ENCODE results near the gene ELOVL2.

Gene ELOVL2

DNA sequence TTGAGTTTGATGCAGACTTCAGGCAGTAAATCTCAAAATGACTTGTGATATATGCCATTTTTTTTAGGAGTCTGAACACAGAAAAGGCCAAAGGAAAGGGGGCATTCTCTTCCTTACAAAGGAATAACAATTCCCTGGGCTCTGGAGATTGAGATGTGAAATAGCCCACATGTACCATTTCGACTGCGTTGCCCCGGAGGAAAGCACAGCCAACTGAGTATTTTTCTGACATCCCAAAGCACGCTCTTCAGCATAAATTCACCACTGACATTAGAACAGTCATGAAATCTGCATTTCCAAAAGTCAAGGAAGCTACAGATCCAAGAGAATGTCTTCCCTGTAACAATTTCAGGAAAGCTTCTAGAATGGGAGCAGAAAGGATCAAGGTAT is 7.8 kb downstream of the ELOVL2 start:
- TF ChIP-seq, protein P1, sequence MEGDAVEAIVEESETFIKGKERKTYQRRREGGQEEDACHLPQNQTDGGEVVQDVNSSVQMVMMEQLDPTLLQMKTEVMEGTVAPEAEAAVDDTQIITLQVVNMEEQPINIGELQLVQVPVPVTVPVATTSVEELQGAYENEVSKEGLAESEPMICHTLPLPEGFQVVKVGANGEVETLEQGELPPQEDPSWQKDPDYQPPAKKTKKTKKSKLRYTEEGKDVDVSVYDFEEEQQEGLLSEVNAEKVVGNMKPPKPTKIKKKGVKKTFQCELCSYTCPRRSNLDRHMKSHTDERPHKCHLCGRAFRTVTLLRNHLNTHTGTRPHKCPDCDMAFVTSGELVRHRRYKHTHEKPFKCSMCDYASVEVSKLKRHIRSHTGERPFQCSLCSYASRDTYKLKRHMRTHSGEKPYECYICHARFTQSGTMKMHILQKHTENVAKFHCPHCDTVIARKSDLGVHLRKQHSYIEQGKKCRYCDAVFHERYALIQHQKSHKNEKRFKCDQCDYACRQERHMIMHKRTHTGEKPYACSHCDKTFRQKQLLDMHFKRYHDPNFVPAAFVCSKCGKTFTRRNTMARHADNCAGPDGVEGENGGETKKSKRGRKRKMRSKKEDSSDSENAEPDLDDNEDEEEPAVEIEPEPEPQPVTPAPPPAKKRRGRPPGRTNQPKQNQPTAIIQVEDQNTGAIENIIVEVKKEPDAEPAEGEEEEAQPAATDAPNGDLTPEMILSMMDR (IDR thresholded peaks at IDR 0.05; ENCODE audit: extremely low read depth, insufficient read depth, missing control alignments) = no peak
- DNase-seq (ENCODE audit: low spot score) = no peak
- in situ Hi-C loops (cut with MboI; ENCODE audit: low pct_unique_long_range_greater_than_20kb, low sequenced_read_pairs, unreplicated experiment) = no loop called here

DNA sequence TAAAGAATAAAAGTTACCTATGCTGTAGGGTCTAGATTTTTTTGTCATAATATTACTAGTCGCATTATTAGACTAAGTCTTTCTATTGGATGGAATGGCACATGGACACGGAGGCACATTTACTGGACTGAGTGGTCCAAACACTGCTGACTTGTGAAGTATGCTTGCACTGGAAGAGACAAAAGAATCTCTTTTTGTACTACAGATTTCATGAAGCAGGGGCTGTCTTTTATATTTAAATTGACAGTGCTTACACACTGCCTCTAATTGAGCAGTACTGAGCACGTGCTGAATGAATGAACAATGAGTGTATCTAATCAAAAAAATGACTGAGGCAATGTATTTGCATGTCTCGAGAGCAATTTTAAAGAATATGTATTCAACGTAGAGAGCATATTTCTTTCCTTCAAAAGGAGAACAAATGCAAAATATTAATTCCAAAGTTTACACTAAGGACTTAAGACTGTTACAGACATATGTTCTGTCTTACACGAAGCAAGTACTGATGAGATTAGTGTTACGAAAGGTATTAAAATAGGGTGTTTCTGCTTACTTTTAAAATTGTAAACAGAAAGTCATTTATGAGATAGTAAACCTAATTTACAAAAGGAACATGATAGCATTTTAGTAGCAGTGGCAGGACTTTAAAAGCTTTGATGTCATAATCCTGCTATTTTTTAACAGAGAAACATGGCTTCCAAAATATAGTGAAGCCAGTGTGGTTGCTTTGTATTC is 8.3 kb downstream of the ELOVL2 start:
- in situ Hi-C loops (cut with MboI; ENCODE audit: low pct_unique_long_range_greater_than_20kb, low sequenced_read_pairs, unreplicated experiment) = no loop called here
- no peak for DNase-seq (ENCODE audit: low spot score)
- TF ChIP-seq, protein P1 (IDR thresholded peaks at IDR 0.05; ENCODE audit: extremely low read depth, insufficient read depth, missing control alignments) = no peak

DNA sequence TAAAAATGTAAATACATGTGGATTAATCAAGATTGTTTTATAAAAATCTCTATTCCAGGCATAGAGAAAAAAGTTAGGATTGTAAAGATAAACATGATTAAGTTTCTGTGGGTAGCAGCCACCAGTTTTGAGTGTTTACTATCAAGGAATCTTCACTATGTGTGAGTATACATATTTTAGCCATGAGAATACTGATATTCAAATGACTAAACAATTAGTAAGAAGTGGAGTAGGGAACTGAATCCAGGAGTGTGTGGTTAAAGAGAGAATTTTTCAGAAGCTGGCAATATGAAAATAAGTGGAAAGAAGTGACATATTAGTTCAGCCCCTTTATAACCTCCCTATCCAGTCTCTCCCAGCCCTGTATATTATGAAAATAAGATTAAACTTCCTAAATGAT is 10.3 kb downstream of the ELOVL2 start:
- DNase-seq (ENCODE audit: low spot score) = no peak
- TF ChIP-seq, protein P1 (IDR thresholded peaks at IDR 0.05; ENCODE audit: extremely low read depth, insufficient read depth, missing control alignments) = no peak
- in situ Hi-C loops (cut with MboI; ENCODE audit: low pct_unique_long_range_greater_than_20kb, low sequenced_read_pairs, unreplicated experiment) = no loop called here

DNA sequence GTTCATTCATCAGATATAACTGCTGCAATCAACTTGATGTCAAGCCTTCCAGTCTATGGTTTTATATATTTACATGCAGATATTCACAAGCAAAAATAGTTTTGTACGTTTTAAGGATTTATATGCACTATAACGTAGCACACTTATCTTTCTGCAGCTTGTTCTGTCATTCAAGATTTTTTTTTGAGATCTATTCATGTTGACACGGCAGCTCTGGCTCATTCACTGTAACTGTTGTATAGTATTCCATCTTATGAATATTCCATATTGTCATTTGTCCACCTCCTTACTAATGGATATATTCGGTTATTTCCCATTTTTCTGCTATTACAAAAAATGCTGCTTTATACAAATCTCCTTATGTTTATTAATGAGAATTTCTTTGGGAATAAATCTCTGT is 13.2 kb downstream of the ELOVL2 start:
- in situ Hi-C loops (cut with MboI; ENCODE audit: low pct_unique_long_range_greater_than_20kb, low sequenced_read_pairs, unreplicated experiment) = no loop called here
- no peak for DNase-seq (ENCODE audit: low spot score)
- TF ChIP-seq, protein P1 (IDR thresholded peaks at IDR 0.05; ENCODE audit: extremely low read depth, insufficient read depth, missing control alignments) = no peak

DNA sequence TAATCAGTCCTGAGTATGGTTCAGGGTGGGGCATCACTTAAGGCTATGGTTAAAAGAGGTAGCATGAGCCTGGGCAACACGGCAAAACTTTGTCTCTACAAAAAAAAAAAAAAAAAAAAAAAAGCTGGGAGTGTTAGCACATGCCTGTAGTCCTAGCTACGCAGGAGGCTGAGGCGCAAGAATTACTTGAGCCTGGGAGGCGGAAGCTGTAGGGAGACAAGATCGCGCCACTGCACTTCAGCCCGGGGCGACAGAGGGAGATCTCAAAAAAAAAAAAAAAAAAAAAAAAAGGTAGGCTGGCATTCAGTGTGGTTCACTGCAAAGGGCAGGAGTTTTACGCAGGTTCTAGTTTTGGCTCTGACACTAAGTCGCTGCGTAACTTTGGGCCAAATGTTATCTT is 15.1 kb downstream of the ELOVL2 start:
- in situ Hi-C loops (cut with MboI; ENCODE audit: low pct_unique_long_range_greater_than_20kb, low sequenced_read_pairs, unreplicated experiment) = no loop called here
- TF ChIP-seq, protein P1 (IDR thresholded peaks at IDR 0.05; ENCODE audit: extremely low read depth, insufficient read depth, missing control alignments) = no peak

DNA sequence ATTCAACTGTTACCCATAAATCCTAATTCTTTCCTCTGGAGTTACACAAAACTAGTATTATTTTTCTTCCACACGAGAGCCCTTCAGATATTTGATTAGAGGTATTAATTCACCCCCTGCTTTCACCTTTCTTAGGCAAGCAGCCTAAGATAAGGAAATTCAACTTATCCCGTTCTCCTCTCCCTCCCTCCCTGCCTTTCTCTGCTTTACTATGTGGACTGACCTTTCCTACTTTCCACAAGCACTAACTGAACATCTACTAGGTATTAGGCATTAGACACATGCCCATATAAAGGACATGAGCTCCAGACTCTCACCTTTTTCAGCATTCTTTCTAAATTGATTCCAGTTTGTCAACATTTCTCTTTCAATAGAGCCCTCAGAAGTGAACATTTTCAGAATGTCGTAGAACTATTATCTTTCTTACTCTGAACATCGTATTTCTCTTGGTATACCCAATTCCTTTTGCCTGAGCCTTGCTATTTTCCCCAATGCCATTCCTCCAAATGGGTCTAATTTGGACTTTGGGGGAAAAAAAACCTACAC is 16.5 kb downstream of the ELOVL2 start:
- in situ Hi-C loops (cut with MboI; ENCODE audit: low pct_unique_long_range_greater_than_20kb, low sequenced_read_pairs, unreplicated experiment) = no loop called here
- TF ChIP-seq, protein P1 (IDR thresholded peaks at IDR 0.05; ENCODE audit: extremely low read depth, insufficient read depth, missing control alignments) = no peak
- no peak for DNase-seq (ENCODE audit: low spot score)

More for the DNA sequence above, 15.1 kb downstream of the ELOVL2 start:
- DNase-seq (ENCODE audit: low spot score) = no peak
